Activated B cell treated with CpG ODN at 0.5 μM for 24 hours (primary cell): ENCODE results near the gene ATE1. TPM values are rescaled to one million over a fixed set of nuclear protein-coding genes. Genes with fewer than 3 reads are reported as not detected.
"Not testable (repeated sequence)": the region's sequence is repeated elsewhere in the genome, so short reads cannot be mapped to it uniquely, and the experiment has no call there.

Experiments
- ATAC-seq: fragments of 200-7000 bp; cut with Tn5 transposase; one replicate; pipeline ENCODE4 v1.10.0; 2021; ENCODE audit warnings: low read depth, mild to moderate bottlenecking, moderate library complexity
- CTCF ChIA-PET: fragments of 350-600 bp; sonication (Branson Sonifier 250); formaldehyde crosslinking; loops from one replicate; lab custom pipeline; 2021; ENCODE audit warnings: antibody characterized with exemption; lab: Charles Lee
- POLR2A ChIA-PET: fragments of 350-600 bp; sonication (Branson Sonifier 250); formaldehyde crosslinking; loops from one replicate; lab custom pipeline; 2021; ENCODE audit warnings: antibody characterized with exemption; lab: Charles Lee
- DNase-seq: peaks from one replicate; pipeline ENCODE4 v3.0.0; 2022
- H3K27ac Mint-ChIP-seq: one replicate; pipeline ENCODE4 v1.8.0; 2020; ENCODE audit warnings: mixed read lengths
- H3K27me3 Mint-ChIP-seq: one replicate; pipeline ENCODE4 v1.8.0; 2021; ENCODE audit warnings: mixed read lengths
- H3K36me3 Mint-ChIP-seq: one replicate; pipeline ENCODE4 v1.8.0; 2021; ENCODE audit warnings: low read depth, mixed read lengths
- H3K4me1 Mint-ChIP-seq: one replicate; pipeline ENCODE4 v1.8.0; 2021; ENCODE audit warnings: mixed read lengths
- H3K4me3 Mint-ChIP-seq: one replicate; pipeline ENCODE4 v1.8.0; 2020; ENCODE audit warnings: mild to moderate bottlenecking, mixed read lengths
- H3K9me3 Mint-ChIP-seq: one replicate; pipeline ENCODE4 v1.8.0; 2020; ENCODE audit warnings: mixed read lengths
- intact Hi-C: fragments of 100-400 bp; cut with micrococcal nuclease; formaldehyde crosslinking; loops from one replicate; pipeline ENCODE4 v1.15.1; 2024
- total RNA-seq: library from RNA; stranded (reverse); gene quantifications from 2 replicates; pipeline ENCODE4 v1.2.3, GENCODE V29; 2022
- TF ChIP-seq, protein P1 (sequence below): fragments of 200-600 bp; IDR thresholded peaks from one replicate; pipeline ENCODE4 v1.8.0; 2022; ENCODE audit warnings: antibody characterized with exemption, mild to moderate bottlenecking

Gene ATE1
- total RNA-seq, 1 donor from 2014 or later: 31.0 TPM

DNA sequence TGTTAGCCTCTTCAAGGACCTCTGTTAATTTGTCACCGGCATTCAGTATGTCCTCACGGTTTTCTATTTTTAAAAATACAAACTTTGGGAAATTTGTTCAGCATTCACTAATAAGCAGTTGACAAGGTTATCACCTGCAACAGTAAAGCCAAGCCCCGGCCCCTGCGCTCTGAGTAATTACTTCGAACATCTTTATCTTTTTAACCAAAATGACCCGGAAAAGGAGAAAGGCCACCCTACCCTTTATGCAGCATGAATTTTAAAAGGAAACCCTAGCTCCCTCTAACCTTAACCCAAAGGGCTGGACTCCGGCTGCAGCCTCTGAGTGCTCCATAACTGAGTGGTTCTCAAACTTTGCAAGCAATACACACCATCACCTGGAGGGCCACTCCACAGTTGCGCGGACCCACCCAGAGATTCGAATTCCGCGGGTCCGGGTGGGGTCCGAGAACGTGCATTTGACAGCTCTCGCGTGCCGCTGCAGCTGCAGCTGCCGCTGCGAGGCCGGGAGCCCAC lies 46.2 kb upstream of the ATE1 start:
- Mint-ChIP-seq H3K4me1 (peaks cover 26% of the 10 kb centered on the region), H3K36me3 (peaks cover 30% of the 10 kb centered on the region), H3K9me3 (no peaks in the 10 kb centered on the region), H3K27ac (peak overlapping the region; percentile 18), H3K4me3 (peak overlapping the region; percentile 83), H3K27me3 (no peaks in the 10 kb centered on the region)
- no peak for ATAC-seq
- TF ChIP-seq, protein P1, sequence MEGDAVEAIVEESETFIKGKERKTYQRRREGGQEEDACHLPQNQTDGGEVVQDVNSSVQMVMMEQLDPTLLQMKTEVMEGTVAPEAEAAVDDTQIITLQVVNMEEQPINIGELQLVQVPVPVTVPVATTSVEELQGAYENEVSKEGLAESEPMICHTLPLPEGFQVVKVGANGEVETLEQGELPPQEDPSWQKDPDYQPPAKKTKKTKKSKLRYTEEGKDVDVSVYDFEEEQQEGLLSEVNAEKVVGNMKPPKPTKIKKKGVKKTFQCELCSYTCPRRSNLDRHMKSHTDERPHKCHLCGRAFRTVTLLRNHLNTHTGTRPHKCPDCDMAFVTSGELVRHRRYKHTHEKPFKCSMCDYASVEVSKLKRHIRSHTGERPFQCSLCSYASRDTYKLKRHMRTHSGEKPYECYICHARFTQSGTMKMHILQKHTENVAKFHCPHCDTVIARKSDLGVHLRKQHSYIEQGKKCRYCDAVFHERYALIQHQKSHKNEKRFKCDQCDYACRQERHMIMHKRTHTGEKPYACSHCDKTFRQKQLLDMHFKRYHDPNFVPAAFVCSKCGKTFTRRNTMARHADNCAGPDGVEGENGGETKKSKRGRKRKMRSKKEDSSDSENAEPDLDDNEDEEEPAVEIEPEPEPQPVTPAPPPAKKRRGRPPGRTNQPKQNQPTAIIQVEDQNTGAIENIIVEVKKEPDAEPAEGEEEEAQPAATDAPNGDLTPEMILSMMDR: no peak
- intact Hi-C loops: loop anchor here (2.0 kb wide), 1 partner anchor 401 kb away; the partner anchor contains the start of gene PLEKHA1
- ChIA-PET CTCF (interaction anchor here (0.6 kb wide), 1 partner anchor 60 kb away, joined by 3 read pairs; no protein-coding TSS in a partner anchor), POLR2A (interaction anchor here (0.6 to 1.4 kb wide), 2 partner anchors 46 to 81 kb away, joined by 5 to 6 read pairs; partner anchors contain the start of gene ATE1)
- DNase-seq: no peak

DNA sequence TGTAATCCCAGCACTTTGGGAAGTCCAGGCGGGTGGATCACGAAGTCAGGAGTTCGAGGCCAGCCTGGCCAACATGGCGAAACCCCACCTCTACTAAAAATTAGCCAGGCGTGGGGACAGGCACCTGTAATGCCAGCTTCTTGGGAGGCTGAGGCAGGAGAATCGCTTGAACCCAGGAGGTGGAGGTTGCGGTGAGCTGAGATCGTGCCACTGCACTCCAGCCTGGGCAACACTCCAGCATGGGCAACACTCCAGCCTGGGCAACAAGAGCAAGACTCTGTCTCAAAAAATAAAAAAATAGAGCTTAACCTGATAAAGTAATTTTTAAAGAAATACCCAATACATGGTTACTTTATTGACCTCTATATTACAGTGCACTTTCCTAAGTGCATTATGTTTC lies 41.3 kb upstream of the ATE1 start:
- peaks cover 18% of the 10 kb centered on the region for H3K4me1 Mint-ChIP-seq
- POLR2A ChIA-PET, H3K9me3 Mint-ChIP-seq, ATAC-seq, CTCF ChIA-PET, intact Hi-C loops, H3K27me3 Mint-ChIP-seq, H3K27ac Mint-ChIP-seq, DNase-seq, H3K4me3 Mint-ChIP-seq: not testable (repeated sequence)
- H3K36me3 Mint-ChIP-seq: peaks cover 72% of the 10 kb centered on the region

DNA sequence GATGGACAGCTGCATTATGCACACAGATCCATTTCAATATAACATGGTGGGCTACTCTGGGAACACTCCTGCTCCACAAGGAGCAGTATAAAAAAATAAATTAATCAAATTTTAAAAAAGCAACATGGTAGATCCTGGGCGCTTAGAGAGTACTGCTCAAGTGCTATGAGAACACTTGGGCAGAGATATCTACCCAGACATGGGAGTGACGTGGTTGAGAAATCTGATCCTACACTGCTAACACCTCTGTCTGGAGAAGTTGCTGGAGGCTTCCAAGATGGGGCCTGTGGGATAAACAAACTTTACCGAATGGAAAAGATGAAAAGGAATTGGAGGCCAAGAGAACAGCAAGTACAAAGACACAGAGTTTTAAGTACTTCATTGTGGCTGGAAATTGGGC lies 38.2 kb upstream of the ATE1 start:
- Mint-ChIP-seq H3K4me1 (no peaks in the 10 kb centered on the region), H3K27ac (no peak overlapping the region)

DNA sequence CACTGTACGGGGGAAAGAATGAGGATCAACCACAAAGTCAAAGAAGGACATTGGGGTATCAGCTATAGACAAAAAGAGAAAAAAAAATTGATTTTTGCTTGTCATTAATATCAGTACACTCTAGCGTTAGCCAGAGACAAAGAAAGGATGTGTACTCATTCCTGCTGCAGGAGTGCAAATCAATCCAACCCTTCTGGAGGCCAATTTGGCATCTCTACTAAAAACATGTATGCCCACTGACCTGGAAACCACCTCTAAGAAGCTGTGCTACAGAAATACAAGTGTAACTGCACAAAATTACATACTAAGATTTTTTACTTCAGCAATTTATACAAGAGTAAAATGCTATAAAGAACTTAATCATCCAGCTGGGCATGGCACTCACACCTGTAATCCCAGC lies 33.6 kb upstream of the ATE1 start:
- no peak overlapping the region for H3K4me3 Mint-ChIP-seq
- ATAC-seq (no peak), DNase-seq (no peak)
- no peak overlapping the region for H3K27ac Mint-ChIP-seq
- TF ChIP-seq, protein P1: no peak
- ChIA-PET CTCF (no interaction called here), POLR2A (no interaction called here)
- intact Hi-C loops: no loop called here
- no peaks in the 10 kb centered on the region for H3K27me3 Mint-ChIP-seq
- H3K4me1 Mint-ChIP-seq: no peaks in the 10 kb centered on the region
- H3K9me3 Mint-ChIP-seq: no peaks in the 10 kb centered on the region
- peaks cover 67% of the 10 kb centered on the region for H3K36me3 Mint-ChIP-seq

More for the DNA sequence above, 38.2 kb upstream of the ATE1 start:
- intact Hi-C loops: no loop called here
- TF ChIP-seq, protein P1: no peak
- Mint-ChIP-seq H3K27me3 (no peaks in the 10 kb centered on the region), H3K9me3 (no peaks in the 10 kb centered on the region), H3K36me3 (peaks cover 73% of the 10 kb centered on the region), H3K4me3 (no peak overlapping the region)
- ChIA-PET CTCF (no interaction called here), POLR2A (no interaction called here)
- ATAC-seq: no peak
- no peak for DNase-seq

DNA sequence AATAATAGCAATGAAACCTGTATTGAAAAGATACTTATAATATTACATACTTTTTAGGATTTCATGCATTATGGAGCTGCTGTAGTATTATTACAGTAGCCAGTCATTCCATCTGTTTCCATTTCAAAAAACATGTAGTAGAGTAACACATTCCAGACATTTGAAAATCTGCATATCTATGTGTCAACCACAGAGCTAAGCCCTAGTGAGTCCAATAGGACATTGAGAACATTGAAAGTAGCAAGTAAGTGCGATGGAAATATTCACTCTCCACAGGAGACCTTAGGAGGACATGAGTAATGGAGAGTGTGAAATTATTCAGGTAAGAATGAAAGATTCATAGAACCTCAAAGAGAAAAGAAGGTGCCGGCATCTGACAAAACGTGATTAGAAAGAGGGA lies 31.8 kb upstream of the ATE1 start:
- Mint-ChIP-seq H3K27ac (no peak overlapping the region), H3K27me3 (no peaks in the 10 kb centered on the region), H3K36me3 (peaks cover 66% of the 10 kb centered on the region), H3K4me3 (no peak overlapping the region), H3K9me3 (no peaks in the 10 kb centered on the region), H3K4me1 (no peaks in the 10 kb centered on the region)
- TF ChIP-seq, protein P1: no peak
- intact Hi-C loops: no loop called here
- CTCF ChIA-PET: no interaction called here
- POLR2A ChIA-PET: no interaction called here
- ATAC-seq (no peak), DNase-seq (no peak)
